PC-9 (cell line): ENCODE results near the gene FANCL. TPM values are rescaled to one million over a fixed set of nuclear protein-coding genes. Genes with fewer than 3 reads are reported as not detected.
"Not testable (repeated sequence)": the region's sequence is repeated elsewhere in the genome, so short reads cannot be mapped to it uniquely, and the experiment has no call there.

Experiments
- BruUV-seq: library from RNA; stranded (reverse); fragments of 400-500 nt; replicated peaks from 2 replicates; lab custom pipeline; 2021; lab: Mats Ljungman, UMichigan
- CTCF ChIA-PET: fragments of 300-600 bp; sonication (Branson Sonifier 250); formaldehyde crosslinking; loops from one replicate; lab custom pipeline; 2022; ENCODE audit warnings: antibody characterized with exemption; lab: Charles Lee
- POLR2A ChIA-PET: fragments of 300-600 bp; sonication (Branson Sonifier 250); formaldehyde crosslinking; loops from one replicate; lab custom pipeline; 2022; ENCODE audit warnings: antibody characterized with exemption; ENCODE audit not compliant: unreplicated experiment; lab: Charles Lee
- DNase-seq, 2 experiments: peaks; one replicate each; pipeline versions ENCODE4 v3.0.0 to v3.0.0-alpha.2; 2015 to 2022; ENCODE audit warnings: mixed read lengths in 1 of 2
- H2AFZ ChIP-seq: fragments of 200-600 bp; sonication (generic); 2 replicates; pipeline ENCODE4 v1.8.1; 2017; ENCODE audit warnings: antibody characterized with exemption
- H3F3A ChIP-seq: fragments of 200-600 bp; sonication (generic); 2 replicates; pipeline ENCODE4 v1.8.1; 2017; ENCODE audit warnings: antibody characterized with exemption, mild to moderate bottlenecking, low read depth; ENCODE audit not compliant: insufficient read depth
- H3K27ac ChIP-seq: fragments of 200-600 bp; sonication (generic); 2 replicates; pipeline ENCODE4 v1.6.1; 2016; ENCODE audit warnings: mixed run types
- H3K27me3 ChIP-seq: fragments of 200-600 bp; sonication (generic); 2 replicates; pipeline ENCODE4 v1.6.1; 2016; ENCODE audit warnings: low read depth, mixed run types; ENCODE audit not compliant: insufficient read depth
- H3K36me3 ChIP-seq: fragments of 200-600 bp; sonication (generic); 2 replicates; pipeline ENCODE4 v1.6.1; 2016; ENCODE audit warnings: low read depth, mixed run types
- H3K4me1 ChIP-seq: fragments of 200-600 bp; sonication (generic); replicated peaks from 2 replicates; pipeline ENCODE4 v1.6.1; 2016; ENCODE audit warnings: mixed run types; ENCODE audit not compliant: insufficient read depth
- H3K4me2 ChIP-seq: fragments of 200-600 bp; sonication (generic); 2 replicates; pipeline ENCODE4 v1.6.1; 2017; ENCODE audit warnings: mixed run types
- H3K4me3 ChIP-seq: fragments of 200-600 bp; sonication (generic); 2 replicates; pipeline ENCODE4 v1.6.1; 2016; ENCODE audit warnings: mixed run types
- H3K79me2 ChIP-seq: fragments of 200-600 bp; sonication (generic); 2 replicates; pipeline ENCODE4 v1.6.1; 2017; ENCODE audit warnings: low read depth, mixed run types
- H3K9me2 ChIP-seq: fragments of 200-600 bp; sonication (generic); 2 replicates; pipeline ENCODE4 v1.8.1; 2017; ENCODE audit warnings: mild to moderate bottlenecking; ENCODE audit not compliant: insufficient read depth
- H3K9me3 ChIP-seq: fragments of 200-600 bp; sonication (generic); 2 replicates; pipeline ENCODE4 v1.8.1; 2016; ENCODE audit warnings: low read depth; ENCODE audit not compliant: insufficient read depth
- H4K20me1 ChIP-seq: fragments of 200-600 bp; sonication (generic); 2 replicates; pipeline ENCODE4 v1.8.1; 2017; ENCODE audit not compliant: insufficient read depth
- CTCF ChIP-seq: fragments of 200-600 bp; sonication (generic); conservative IDR thresholded peaks from 2 replicates; pipeline ENCODE4 v1.6.1; 2017; ENCODE audit warnings: mixed run types, antibody characterized with exemption, mild to moderate bottlenecking, moderate library complexity
- EZH2 ChIP-seq: fragments of 200-600 bp; sonication (generic); IDR thresholded peaks from 2 replicates; pipeline ENCODE4 v1.8.0; 2017; ENCODE audit warnings: antibody characterized with exemption, low read depth
- intact Hi-C: fragments of 100-400 bp; cut with micrococcal nuclease; formaldehyde crosslinking; loops from one replicate; pipeline ENCODE4 v1.10.0; 2022; ENCODE audit not compliant: unreplicated experiment
- total RNA-seq: library from RNA; stranded (reverse); gene quantifications from 2 replicates; pipeline ENCODE4 v1.2.3, GENCODE V29; 2021

FANCL gene
- total RNA-seq, 1 experiment from 2014 or later = 51.8 TPM

DNA sequence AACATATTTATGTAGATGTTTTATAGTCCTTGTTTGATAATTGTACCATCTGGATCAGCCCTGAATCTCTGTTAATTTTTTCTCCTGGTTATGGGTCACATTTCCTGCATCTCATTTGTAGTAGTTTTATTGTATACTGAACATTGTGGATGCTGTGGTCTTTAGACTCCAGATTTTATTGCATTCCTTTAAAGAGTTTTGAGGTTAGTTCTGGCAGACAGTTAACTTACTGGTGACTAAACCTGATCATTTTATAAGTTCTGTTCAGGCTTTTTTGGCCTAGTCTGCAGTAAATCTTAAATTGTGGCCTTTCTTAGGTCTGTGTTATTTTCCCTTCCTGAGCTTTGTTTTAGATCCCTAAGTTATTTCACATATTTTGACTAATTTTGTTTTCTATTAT, 84.3 kb downstream of the FANCL start:
- Histone ChIP-seq H3K9me2 (no peaks in the 10 kb centered on the region), H3K4me1 (no peaks in the 10 kb centered on the region), H3K9me3 (no peaks in the 10 kb centered on the region), H4K20me1 (no peaks in the 10 kb centered on the region), H3K4me3 (no peak overlapping the region), H3K79me2 (no peaks in the 10 kb centered on the region), H2AFZ (no peak overlapping the region), H3F3A (no peaks in the 10 kb centered on the region; the same call in 1 of the 2 replicates), H3K27me3 (no peaks in the 10 kb centered on the region), H3K4me2 (no peak overlapping the region), H3K36me3 (peaks cover 34% of the 10 kb centered on the region; the same call in 1 of the 2 replicates), H3K27ac (no peak overlapping the region)
- TF ChIP-seq EZH2 (no peak), CTCF (no peak)
- CTCF ChIA-PET = no interaction called here
- no peak for DNase-seq
- BruUV-seq = no TSS peak
- intact Hi-C loops = no loop called here
- POLR2A ChIA-PET = no interaction called here

GRCh38 chr2:58155160-58155778, 85.9 kb downstream of the FANCL start:
- H3K4me3 ChIP-seq = no peak overlapping the region
- H2AFZ ChIP-seq = no peak overlapping the region
- H3K4me1 ChIP-seq = no peaks in the 10 kb centered on the region
- no TSS peak for BruUV-seq
- no peaks in the 10 kb centered on the region for H3K9me2 ChIP-seq
- TF ChIP-seq CTCF = no peak
- no peak for TF ChIP-seq EZH2
- H4K20me1 ChIP-seq = no peaks in the 10 kb centered on the region
- no peak overlapping the region for H3K27ac ChIP-seq
- no peaks in the 10 kb centered on the region for H3K9me3 ChIP-seq
- CTCF ChIA-PET = interaction anchor here (0.6 kb wide), 1 partner anchor 257 kb away, joined by 10 read pairs; no protein-coding TSS in a partner anchor
- H3K4me2 ChIP-seq = no peak overlapping the region
- no peaks in the 10 kb centered on the region; the same call in 1 of the 2 replicates for H3F3A ChIP-seq
- H3K36me3 ChIP-seq = peaks cover 28% of the 10 kb centered on the region; the same call in 1 of the 2 replicates
- H3K79me2 ChIP-seq = no peaks in the 10 kb centered on the region
- DNase-seq = no peak
- H3K27me3 ChIP-seq = no peaks in the 10 kb centered on the region
- intact Hi-C loops = no loop called here
- POLR2A ChIA-PET = no interaction called here

DNA sequence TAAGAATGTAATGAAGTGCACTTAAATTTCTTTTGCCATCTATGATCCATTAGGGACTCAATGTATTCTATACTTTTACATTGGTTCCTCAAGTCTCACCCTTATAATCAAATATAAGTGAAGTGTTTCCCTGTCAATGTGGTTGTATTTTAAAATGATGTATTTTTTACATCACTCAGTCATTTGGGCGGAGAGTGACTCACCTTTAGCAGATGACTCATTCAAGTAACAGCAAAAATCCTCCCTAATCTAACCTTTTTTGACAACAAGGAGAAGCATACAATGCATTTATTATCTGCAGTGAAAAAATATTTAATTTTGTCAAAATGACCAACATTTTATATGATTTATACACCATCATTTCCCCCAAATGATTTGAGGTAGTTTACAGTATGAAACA, 94.4 kb downstream of the FANCL start:
- no peak for TF ChIP-seq CTCF
- no peak for TF ChIP-seq EZH2
- Histone ChIP-seq H3K27ac (peak overlapping the region; percentile 27; the same call in 1 of the 2 replicates), H3K4me2 (no peak overlapping the region; the same call in 1 of the 2 replicates), H3K27me3 (no peaks in the 10 kb centered on the region), H3K9me2 (no peaks in the 10 kb centered on the region; the same call in 1 of the 2 replicates), H3K9me3 (no peaks in the 10 kb centered on the region), H2AFZ (no peak overlapping the region), H3F3A (peaks cover 21% of the 10 kb centered on the region), H3K4me1 (peaks cover 13% of the 10 kb centered on the region), H3K4me3 (no peak overlapping the region), H3K79me2 (no peaks in the 10 kb centered on the region), H3K36me3 (peaks cover 18% of the 10 kb centered on the region), H4K20me1 (no peaks in the 10 kb centered on the region)
- intact Hi-C loops = no loop called here
- peak in 1 of 2 experiments; percentile 55 for DNase-seq
- CTCF ChIA-PET = interaction anchor here (0.6 kb wide), 1 partner anchor 360 kb away, joined by 3 read pairs; no protein-coding TSS in a partner anchor
- POLR2A ChIA-PET = no interaction called here
- BruUV-seq = no TSS peak

GRCh38 chr2:58145769-58146168, 95.4 kb downstream of the FANCL start:
- H3K36me3 ChIP-seq = peaks cover 18% of the 10 kb centered on the region
- H2AFZ ChIP-seq, H3K27ac ChIP-seq, H3K4me2 ChIP-seq, H4K20me1 ChIP-seq, H3K79me2 ChIP-seq, H3K27me3 ChIP-seq, intact Hi-C loops, BruUV-seq, H3K4me3 ChIP-seq, H3K9me3 ChIP-seq, H3K9me2 ChIP-seq, POLR2A ChIA-PET, DNase-seq: not testable (repeated sequence)
- CTCF ChIA-PET = interaction anchor here (0.6 kb wide), 2 partner anchors 72 to 359 kb away, joined by 3 read pairs; no protein-coding TSS in a partner anchor
- H3F3A ChIP-seq = peaks cover 21% of the 10 kb centered on the region
- H3K4me1 ChIP-seq = peaks cover 13% of the 10 kb centered on the region
